DND-41 (cell line): ENCODE measurements around the gene CDC23.

Experiments
- ATAC-seq: fragments of 200-7000 bp; cut with Tn5 transposase; 3 replicates; pipeline ENCODE4 v1.9.1; 2021; ENCODE audit warnings: low read depth; ENCODE audit not compliant: insufficient read depth
- DNase-seq: peaks from one replicate; pipeline ENCODE4 v3.0.0-alpha.2; 2020
- H2AFZ ChIP-seq: 2 replicates; pipeline ENCODE4 v1.6.0; 2012; ENCODE audit warnings: low read depth, low read length
- H3K27ac ChIP-seq: 2 replicates; pipeline ENCODE4 v1.5.1; 2012; ENCODE audit warnings: low read length, inconsistent platforms
- H3K27me3 ChIP-seq: fragments of 200-600 bp; sonication (generic); 2 replicates; pipeline ENCODE4 v1.6.0; 2012; ENCODE audit warnings: low read length, mild to moderate bottlenecking, inconsistent platforms; ENCODE audit not compliant: insufficient read depth, poor library complexity
- H3K36me3 ChIP-seq: 2 replicates; pipeline ENCODE4 v1.5.1; 2012; ENCODE audit warnings: low read length, inconsistent platforms; ENCODE audit not compliant: insufficient read depth
- H3K4me1 ChIP-seq: 2 replicates; pipeline ENCODE4 v1.5.1; 2012; ENCODE audit warnings: mild to moderate bottlenecking, low read length; ENCODE audit not compliant: insufficient read depth
- H3K4me2 ChIP-seq: 2 replicates; pipeline ENCODE4 v1.6.0; 2012; ENCODE audit warnings: mild to moderate bottlenecking, moderate library complexity, low read length, inconsistent platforms; ENCODE audit not compliant: insufficient read depth
- H3K4me3 ChIP-seq, 2 experiments: fragments of 200-600 bp in 1 of 2; shearing (Covaris generic) in 1 of 2; 2 replicates each; pipeline ENCODE4 v1.5.1; 2012 to 2016; ENCODE audit warnings: inconsistent platforms in 2 of 2, low read length in 2 of 2, mild to moderate bottlenecking in 2 of 2, low read depth in 1 of 2, moderate library complexity in 1 of 2
- H3K79me2 ChIP-seq: 2 replicates; pipeline ENCODE4 v1.6.0; 2012; ENCODE audit warnings: low read length, inconsistent platforms; ENCODE audit not compliant: insufficient read depth
- H3K9ac ChIP-seq: 2 replicates; pipeline ENCODE4 v1.6.0; 2012; ENCODE audit warnings: low read depth, mild to moderate bottlenecking, inconsistent platforms, low read length, moderate library complexity
- H3K9me3 ChIP-seq: 2 replicates; pipeline ENCODE4 v1.5.1; 2012; ENCODE audit warnings: low read length, moderate library complexity, mild to moderate bottlenecking, inconsistent platforms; ENCODE audit not compliant: insufficient read depth, severe bottlenecking
- H4K20me1 ChIP-seq: 2 replicates; pipeline ENCODE4 v1.6.0; 2012; ENCODE audit warnings: low read length; ENCODE audit not compliant: insufficient read depth
- CTCF ChIP-seq: IDR thresholded peaks from 2 replicates; pipeline ENCODE4 v1.5.1; 2012; ENCODE audit warnings: borderline replicate concordance, low read length, moderate library complexity, mild to moderate bottlenecking; ENCODE audit not compliant: poor library complexity, severe bottlenecking; ENCODE audit errors: extremely low read depth
- EZH2 ChIP-seq: IDR thresholded peaks from 3 replicates; pipeline ENCODE4 v1.6.1; 2012; ENCODE audit warnings: borderline replicate concordance, low read depth, mild to moderate bottlenecking, moderate library complexity, low read length, inconsistent platforms; ENCODE audit not compliant: severe bottlenecking

The CDC23 gene

GRCh38 chr5:138178516-138179276 is 34.4 kb downstream of the CDC23 start, which contains the start of the genes BRD8 and KIF20A:
BRD8 (minus strand) TSS chr5:138178630; CDS start chr5:138178614, 16 bp downstream.
KIF20A (plus strand) TSS chr5:138179112; CDS start chr5:138179681, 569 bp downstream.
- Histone ChIP-seq H3K27ac (peak within 1 kb of the TSS; percentile 98), H3K4me2 (peak within 1 kb of the TSS; percentile 80), H4K20me1 (peaks cover 12% of the 10 kb centered on the region; the same call in 1 of the 2 replicates), H3K9me3 (no peaks in the 10 kb centered on the region), H3K36me3 (peaks cover 68% of the 10 kb centered on the region), H3K27me3 (no peaks in the 10 kb centered on the region), H3K4me3 (peak within 1 kb of the TSS; percentile 76 to 87), H3K4me1 (peaks cover 42% of the 10 kb centered on the region), H2AFZ (peak within 1 kb of the TSS; percentile 95), H3K9ac (peak within 1 kb of the TSS; percentile 84), H3K79me2 (peaks cover 77% of the 10 kb centered on the region)
- DNase-seq (peak; percentile 95), ATAC-seq (peak; percentile 86)
- TF ChIP-seq EZH2 (no peak), CTCF (no peak)

GRCh38 chr5:138177941-138178515 is 35.1 kb downstream of the CDC23 start:
- Histone ChIP-seq H3K4me1 (peaks cover 45% of the 10 kb centered on the region), H3K36me3 (peaks cover 66% of the 10 kb centered on the region), H3K27me3 (no peaks in the 10 kb centered on the region), H3K4me3 (peak overlapping the region; percentile 76 to 87), H3K4me2 (peak overlapping the region; percentile 80), H2AFZ (peak overlapping the region; percentile 95), H3K79me2 (peaks cover 81% of the 10 kb centered on the region), H4K20me1 (peaks cover 11% of the 10 kb centered on the region; the same call in 1 of the 2 replicates), H3K27ac (peak overlapping the region; percentile 98), H3K9me3 (no peaks in the 10 kb centered on the region), H3K9ac (peak overlapping the region; percentile 84)
- ATAC-seq (peak; percentile 25; the same call in 1 of the 3 replicates), DNase-seq (peak; percentile 48)
- TF ChIP-seq EZH2 (no peak), CTCF (no peak)

GRCh38 chr5:138170299-138170698 is 42.8 kb downstream of the CDC23 start:
- TF ChIP-seq CTCF: no peak
- no peak for TF ChIP-seq EZH2
- H3K4me3 ChIP-seq: no peak overlapping the region
- no peaks in the 10 kb centered on the region for H4K20me1 ChIP-seq
- no peak overlapping the region for H2AFZ ChIP-seq
- H3K79me2 ChIP-seq: peaks cover 19% of the 10 kb centered on the region
- DNase-seq: no peak
- no peaks in the 10 kb centered on the region for H3K27me3 ChIP-seq
- H3K27ac ChIP-seq: no peak overlapping the region
- H3K9me3 ChIP-seq: no peaks in the 10 kb centered on the region
- peaks cover 5% of the 10 kb centered on the region for H3K4me1 ChIP-seq
- peaks cover 97% of the 10 kb centered on the region for H3K36me3 ChIP-seq
- H3K4me2 ChIP-seq: no peak overlapping the region
- H3K9ac ChIP-seq: no peak overlapping the region
- ATAC-seq: no peak
